HuH-7 (cell line): ENCODE measurements around the gene ASGR2.
A peak's percentile ranks its signal among the peaks of the same experiment; 100 is the strongest.
"Not testable (repeated sequence)": the region's sequence is repeated elsewhere in the genome, so short reads cannot be mapped to it uniquely, and the experiment has no call there.

Experiments
- DNase-seq: peaks from one replicate; pipeline ENCODE4 v3.0.0; 2011; ENCODE audit warnings: low spot score

The ASGR2 gene

DNA sequence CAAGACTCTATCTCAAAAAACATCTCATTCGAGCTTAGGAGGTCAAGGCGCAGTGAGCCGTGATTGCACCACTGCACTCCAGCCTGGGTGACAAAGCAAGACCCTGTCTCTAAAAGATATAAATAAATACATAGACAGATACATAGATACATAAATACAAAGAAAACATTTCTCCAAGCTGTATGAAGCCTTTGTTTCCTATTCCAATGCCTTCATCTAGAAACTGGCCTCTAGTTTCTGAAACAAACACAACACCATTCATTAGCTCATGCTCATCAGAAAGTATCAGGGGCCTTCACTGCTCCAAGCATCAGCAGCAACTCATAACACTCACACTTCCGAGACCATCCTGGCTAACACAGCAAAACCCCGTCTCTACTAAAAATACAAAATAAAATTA is 10.3 kb upstream of the ASGR2 start:
- DNase-seq, result no peak

DNA sequence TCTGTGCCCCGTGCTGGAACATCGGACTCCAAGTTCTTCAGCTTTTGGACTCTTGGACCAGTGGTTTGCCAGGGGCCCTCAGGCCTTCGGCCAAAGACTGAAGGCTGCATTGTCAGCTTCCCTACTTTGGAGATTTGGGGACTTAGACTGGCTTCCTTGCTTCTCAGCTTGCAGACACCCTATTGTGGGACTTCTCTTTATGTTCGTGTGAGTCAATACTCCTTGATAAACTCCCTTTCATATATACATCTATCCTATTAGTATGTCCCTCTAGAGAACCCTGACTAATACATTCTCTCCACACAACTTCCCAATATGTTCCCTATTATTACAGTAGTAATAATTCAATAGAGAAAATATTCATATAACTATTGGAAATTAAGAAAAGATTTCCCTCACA is 9.2 kb upstream of the ASGR2 start:
- DNase-seq, result no peak

DNA sequence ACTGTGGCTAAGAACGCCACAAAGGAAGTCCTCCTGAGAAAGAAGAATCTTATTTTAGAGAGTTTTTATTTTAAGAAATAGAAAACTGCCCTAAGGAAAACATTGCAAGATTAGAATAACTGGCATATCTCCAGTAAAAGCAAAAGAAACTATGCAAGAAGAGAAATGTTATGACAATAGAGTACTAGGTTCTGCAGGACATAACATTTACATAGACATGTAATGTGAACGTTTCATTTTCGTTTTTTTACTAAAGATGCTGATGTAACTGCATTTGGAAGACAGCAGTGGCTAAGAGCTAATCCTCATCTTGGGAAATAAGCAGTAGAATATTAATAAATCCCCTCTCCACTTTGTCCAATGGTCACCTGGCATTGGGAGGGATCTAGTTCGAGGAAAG is 7.8 kb upstream of the ASGR2 start:
- DNase-seq, result no peak

DNA sequence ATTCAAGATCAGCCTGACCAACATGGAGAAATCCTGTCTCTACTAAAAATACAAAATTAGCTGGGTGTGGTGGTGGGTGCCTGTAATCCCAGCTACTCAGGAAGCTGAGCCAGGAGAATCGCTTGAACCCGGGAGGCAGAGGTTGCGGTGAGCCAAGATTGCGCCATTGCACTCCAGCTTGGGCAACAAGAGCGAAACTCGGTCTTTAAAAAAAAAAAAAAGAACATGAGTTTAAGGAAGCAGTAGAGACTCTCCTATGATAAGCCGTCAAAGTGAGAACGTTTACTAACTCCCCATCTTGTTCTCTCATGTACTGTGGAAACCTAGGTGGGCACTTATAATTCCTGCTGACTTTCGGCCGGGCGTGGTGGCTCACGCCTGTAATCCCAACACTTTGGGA is 6.0 kb upstream of the ASGR2 start:
- not testable (repeated sequence) for DNase-seq

DNA sequence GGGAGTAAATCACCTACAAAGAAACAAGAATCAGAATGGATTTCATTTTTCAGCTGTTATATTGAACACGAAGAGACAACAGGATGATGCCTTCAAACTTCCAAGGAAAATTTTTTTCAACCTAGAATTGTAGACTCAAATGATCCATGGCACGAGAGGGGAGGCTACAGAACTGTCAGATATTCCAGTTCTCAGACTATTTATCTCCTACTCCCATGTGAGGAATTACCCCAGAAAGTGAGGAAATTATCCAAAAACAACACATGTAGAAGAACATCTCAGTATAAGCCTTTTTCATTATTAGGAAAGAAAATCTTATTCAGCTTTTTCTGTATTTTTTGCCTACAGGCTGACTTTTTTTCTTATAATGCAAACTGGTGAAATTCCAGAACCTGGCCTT is 5.5 kb upstream of the ASGR2 start:
- no peak for DNase-seq

DNA sequence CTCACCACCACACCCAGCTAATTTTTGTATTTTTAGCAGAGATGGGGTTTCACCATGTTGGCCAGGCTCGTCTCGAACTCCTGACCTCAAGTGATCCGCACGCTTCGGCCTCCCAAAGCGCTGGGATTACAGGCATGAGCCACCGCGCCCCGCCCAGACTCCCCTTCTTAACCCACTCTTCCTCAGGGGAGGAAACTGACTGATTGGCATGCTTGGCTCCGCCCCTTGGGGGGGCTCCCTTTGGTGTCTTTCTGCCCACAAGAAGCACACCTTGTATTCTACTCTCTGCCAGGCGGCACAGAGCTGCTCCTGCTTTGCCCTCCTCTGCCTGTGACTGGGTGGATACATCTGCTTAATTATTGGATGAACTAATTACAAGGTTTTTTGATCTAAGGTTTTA is 4.7 kb upstream of the ASGR2 start:
- DNase-seq, result no peak

DNA sequence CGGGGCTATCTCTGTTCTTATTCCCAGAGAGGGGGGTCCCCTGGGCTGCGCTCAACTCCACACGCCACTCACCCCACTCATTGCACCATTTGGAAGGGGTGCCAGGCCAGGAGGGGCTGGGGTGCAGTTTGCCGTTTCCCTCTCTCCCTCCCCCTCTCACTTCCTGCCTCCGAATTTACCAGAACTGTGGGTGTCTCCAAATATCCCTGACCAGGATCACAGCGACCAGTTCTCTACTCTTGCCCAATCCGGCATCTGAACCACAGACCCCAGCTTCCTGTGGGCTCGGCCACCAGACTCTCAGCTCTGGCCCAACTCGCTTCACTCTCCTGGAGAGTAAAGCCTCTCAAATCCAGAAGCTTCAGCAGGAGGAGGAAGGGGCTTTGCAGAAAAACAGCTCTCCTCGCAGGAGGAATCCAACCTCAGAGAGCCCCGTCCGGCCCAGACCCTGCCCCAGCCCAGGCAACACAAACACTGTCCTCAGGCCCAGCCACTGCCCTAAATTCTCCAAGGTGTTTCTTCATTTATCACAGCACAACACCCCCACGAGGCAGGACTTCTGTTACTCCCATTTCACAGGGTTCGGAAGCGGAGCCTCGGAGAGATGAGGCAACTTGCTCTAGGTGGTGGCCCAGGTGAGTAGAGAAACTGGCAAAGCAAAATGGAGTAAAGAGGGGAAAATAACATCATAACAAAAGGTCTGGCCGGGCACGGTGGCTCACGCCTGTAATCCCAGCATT is 423 bp upstream of the ASGR2 start:
- peak; percentile 63 for DNase-seq

DNA sequence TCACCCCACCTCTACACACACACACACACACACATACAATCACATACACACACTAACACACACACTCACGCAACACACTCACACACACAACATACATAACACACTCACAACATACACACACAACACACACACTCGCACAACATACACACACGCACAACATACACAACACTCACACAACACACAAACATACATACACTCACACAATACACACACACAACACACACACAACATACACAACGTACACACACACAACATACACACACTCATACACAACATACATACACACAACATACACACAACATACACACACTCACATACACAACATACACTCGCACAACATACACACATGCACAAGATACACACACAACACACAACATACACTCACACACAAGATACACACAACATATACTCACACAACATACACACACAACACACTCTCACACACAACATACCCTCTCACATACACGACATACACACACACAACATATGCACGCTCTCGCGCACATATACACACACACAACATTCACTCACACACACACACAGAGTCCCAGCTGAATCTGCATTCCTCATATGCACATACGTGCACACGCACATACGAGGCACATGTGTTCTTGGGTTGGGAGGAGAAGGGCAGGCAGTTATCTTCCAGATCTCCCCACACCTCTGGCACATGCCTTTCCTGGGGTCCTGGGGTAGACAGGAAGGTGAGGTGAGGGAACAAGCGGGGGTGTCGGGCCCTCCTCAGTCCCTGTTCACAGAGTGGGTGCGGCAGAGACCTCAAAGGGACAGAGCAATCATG is 1.1 kb downstream of the ASGR2 start:
- DNase-seq, result no peak

DNA sequence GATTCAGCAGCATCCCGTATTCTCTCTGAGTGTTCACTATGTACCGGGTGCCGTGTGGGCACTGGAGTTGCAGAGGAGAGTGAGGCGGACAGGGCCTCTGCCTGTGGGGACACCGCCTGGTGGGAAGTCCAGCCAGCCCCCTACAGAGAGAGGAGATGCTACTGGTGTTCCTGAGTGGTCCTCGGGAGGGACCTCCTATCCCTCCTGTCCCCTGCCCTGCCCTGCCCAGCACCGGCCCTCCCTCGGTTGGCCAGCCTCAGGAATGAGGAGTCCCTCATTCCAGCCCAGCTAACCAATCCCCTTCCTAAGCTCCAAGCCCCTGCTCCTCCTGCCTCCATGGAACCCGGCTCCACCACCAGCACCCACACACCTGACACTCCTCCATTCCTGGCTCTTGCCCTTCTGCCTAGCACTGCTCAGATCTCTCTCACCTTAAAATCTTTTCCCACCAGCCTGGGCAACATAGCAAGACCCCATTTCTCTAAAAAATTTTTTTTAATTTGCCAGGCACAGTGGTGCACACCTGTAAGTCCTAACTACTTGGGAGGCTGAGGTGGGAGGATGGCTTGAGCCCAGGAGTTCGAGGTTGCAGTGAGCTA is 2.0 kb downstream of the ASGR2 start:
- DNase-seq, result no peak

DNA sequence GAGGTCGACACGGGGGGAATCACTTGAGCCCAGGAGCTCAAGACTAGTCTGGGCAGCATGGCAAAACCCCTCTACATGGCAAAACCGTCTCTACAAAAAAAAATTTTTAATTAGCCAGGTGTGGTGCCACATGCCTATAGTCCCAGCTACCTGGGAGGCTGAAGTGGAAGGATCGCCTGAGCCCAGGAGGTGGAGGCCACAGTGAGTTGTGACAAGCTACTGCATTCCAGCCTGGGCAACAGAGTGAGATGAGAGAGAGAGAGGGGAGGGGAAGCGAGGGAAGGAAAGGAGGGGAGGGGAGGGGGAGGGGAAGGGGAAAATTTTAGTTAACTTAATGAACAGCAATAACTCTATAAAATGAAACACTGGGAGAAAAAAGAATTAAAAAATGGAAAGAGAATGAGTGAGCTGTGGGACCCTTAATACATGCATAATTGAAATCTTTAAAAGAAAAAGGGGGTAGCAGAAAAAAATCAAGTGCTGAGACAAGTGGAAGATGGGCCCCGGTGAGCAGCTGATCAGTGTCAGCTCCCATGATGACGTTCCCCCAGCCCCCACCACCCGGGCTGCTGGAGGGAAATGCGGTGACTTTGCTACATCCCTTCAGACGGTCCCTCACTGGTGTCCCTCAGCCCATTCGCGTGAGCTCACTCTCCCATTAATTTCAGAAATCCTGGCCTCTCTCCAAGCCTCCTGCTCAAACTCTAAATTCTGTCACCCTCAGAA is 2.7 kb downstream of the ASGR2 start:
- no peak for DNase-seq

DNA sequence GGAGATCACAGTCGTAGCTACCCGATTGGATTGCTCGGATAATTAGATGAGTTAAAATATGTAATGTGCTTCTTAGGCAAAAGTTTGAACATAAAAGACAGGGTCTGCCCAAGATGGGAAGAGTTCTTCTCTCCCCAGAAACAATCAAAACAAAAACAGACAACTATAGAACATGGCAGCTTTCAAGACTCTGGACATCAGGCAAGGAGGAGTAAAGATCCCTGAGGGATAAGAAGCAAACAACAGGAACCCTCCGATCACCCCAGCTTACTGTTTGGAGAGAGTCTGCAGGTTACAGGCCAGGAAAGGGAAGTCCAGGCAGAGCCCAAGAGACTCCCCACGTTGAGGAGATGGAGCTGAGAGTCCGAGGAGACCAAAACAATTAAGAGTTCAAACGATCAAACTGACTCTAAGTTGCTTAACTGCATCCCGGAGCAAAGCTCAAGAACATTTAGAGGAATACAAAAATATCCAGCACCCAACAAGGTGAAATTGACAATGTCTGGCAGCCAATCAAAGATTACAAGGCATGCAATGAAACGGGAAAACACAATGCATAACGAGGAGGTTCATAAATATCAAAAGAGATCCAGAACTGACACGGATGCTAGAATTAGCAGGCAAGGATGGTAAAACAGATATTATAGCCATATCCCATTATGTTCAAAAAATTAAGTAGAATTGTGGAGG is 3.9 kb downstream of the ASGR2 start:
- no peak for DNase-seq

DNA sequence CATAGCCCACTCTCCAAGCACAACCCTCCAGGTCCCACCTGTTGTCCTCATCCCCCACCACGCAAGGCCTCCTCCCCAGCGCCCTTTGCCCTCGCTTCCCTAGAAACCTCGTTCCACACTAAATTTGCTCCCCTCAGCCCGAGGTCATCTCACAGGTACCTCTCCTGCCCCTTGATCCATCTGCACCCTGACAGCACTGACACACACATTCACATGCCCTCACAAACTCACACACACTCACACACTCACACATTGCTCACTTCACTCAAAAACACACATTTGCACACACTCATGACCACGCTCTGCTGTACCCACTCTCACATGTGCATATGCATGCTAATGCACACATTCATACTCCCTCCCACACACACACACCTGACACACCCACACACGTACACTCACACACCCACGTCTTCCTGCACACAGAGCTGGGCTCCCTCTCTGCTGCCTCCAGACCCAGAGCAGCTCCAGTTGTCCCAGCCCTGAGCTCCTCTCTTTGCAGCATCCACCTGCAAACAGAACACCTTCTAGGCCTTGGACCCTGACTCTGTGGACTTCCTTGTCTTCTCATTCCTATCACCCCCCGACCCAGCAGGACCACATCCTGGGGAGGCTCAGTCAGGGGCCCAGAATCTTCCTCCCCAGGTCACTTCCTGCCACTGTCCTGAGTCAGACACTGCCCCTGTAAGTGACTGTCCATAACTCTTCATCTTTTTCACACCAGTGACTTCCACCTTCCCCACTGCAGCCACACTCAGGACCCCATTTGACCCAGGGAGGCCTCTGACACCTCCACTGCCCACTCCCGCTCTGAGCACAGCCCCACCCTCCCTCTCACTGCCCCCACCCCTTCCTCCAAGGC is 4.9 kb downstream of the ASGR2 start:
- DNase-seq, result no peak

DNA sequence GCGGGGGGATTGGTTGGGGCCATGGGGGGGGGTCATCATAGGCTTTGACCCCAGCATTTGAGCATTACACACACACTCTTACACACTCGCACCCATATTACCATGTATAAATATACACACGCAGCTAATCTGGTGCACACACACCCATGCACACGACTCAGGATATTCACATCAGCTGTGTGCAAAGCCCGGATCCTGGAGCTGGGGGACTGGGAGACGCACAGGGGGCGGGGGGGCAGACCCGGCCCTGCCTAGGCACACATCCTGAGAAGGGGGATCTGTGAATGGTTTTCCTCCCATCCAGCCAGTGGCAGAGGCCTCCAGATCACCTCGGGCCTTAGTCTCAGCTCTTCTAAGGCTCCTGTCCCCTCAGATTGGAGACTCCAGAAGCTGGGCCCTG is 5.6 kb downstream of the ASGR2 start:
- no peak for DNase-seq

DNA sequence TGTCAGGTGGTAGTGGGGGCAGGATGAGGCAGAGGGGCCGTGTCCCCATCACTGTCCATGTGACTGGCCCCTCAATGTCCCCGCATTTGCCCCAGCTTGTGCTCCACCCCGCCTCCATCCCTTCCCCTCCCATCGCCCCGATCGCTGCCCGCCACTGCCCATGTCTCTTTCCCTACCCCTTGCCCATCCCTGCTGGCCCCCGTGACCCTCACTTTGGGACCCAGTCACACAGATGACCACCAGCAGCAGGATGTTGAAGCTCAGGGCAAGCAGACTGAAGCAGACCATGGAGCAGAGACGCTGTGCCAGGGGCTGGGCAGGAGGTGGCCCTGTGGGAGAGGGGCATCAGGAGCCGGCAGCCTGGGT is 6.1 kb downstream of the ASGR2 start:
- DNase-seq, result no peak

DNA sequence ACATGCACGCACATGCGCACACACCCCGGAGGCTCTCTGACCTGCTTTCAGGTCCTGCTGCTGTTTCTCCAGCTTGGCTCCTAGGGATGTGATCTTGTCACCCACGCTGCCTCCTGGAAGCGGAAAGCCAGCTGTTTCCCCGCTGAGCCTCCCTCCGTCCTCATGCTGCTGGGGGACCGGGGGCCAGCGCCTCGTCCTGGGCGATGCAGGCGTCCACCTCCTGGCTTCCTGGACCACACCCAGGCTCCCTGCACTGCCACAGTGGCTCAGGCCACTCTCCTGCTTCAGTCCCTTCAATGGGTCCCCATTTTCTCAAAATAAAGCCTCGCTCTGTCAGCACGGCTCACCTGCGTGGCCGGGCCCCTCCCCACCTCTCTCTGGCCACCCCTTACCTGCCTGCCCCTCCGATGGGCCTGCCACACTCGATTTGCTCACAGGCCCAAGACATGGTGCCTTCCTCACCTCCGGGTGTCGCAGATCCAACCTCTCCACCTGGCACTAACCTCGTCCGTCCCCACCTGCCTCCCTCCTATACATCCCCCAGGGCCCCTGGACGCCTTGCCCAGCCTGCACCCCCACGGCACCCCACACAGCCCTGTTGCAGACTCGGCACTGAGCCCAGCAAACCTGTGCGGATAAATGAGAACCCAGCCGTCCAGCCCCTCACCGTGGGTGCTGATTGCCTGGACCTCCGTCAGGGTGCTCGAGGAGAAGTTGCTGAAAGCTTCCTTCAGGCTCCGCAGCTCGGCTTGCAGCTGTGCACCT is 6.6 kb downstream of the ASGR2 start:
- DNase-seq, result no peak

DNA sequence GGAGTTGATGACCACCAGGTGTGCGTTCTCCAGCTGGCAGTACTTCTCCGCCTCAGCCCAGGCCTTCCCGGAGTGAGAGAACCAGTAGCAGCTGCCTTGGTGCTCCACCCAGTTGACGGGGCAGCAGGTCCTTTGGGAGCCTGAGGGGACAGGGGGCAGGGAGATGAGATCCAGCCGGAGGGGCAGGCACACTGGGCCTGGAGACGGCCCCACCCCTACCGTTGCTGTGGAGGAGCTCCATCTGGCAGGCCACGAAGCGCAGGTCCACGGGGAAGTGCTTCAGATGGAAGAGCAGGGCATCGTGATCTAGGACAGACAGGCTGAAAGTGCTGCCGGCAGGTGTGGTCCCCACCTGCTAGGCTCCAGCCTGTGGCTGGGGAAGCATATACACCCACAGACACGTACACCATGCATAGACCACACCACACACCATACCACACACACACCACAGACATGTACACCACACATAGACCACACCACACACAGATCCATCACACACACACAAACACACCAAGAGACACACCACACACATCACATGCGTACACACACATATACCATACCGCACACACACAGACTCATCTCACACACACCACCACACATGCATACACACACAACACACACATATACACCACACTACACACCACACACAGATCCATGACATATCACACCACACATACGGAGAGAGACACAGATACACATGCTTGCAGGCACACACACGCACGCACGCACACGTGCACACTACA is 7.4 kb downstream of the ASGR2 start:
- no peak for DNase-seq

DNA sequence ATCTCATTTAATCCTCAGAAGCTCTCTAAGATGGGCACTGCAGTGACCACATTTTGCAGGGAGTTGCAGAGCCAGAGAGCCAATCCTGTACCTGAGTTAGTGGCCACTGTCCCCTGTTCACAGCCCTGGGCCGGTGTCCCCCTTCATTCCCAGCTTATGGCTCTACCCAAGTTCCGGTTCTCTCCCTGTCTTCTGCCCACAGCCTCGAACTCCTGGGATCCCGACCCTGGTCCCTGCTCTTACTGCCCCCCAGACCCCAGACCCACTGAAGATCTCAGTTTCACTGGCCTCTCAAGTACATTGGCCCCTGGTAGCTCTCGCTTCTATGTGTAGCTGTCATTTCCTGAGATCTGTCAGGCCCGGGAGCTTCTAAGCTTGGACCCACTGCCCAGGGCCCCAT is 12.2 kb downstream of the ASGR2 start:
- DNase-seq, result no peak

DNA sequence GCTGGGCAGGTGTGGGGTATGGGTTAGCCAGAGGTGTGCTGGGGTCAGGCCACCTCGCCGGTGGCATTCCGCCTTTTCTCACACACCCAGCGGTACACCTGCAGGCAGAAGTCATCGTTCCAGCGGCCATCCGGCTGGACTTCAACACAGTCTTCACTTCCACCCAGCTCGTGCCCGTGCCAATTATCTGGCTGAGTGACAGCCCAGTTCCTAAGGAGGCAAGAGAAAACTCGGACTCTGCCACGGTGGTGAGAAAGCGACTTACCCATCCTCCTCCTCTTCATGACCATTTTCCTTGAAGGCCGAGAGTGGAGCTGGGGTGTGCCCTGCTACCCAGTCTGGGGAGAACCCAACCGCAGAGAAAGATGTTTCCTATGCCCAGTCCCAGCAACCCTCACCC is 13.1 kb downstream of the ASGR2 start:
- no peak for DNase-seq

DNA sequence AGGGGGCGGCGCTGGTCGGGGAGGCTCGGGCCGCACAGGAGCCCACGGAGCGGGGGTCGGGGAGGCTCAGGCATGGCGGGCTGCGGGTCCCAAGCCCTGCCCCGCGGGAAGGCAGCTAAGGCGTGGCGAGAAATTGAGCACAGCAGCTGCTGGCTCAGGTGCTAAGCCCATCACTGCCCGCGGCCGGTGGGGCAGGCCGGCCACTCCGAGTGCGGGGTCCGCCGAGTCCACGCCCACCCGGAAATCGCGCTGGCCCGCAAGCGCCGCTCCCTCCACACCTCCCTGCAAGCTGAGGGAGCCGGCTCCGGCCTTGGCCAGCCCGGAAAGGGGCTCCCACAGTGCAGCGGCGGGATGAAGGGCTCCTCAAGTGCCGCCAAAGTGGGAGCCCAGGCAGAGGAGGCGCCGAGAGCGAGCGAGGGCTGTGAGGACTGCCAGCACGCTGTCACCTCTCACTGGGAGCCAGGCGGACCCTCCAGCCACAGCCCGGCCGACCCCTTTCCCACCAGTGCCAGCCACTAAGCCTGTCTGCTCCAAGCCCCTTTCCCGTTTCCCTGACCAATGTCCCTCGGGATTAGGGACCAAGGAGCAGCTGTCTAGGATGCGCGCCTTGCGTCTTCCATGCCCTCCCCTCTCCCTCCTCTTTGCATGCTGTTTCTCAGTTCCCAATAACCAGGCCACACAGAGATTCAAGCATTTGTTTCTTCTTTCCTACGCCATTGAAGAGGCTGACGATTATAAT is 13.8 kb downstream of the ASGR2 start:
- DNase-seq, result not testable (repeated sequence)
